Panc1 (cell line): Measurements from ENCODE around the gene CYB5R2. TPM values are rescaled to one million over a fixed set of nuclear protein-coding genes. Genes with fewer than 3 reads are reported as not detected.

Experiments used
- ATAC-seq: fragments of 200-7000 bp; cut with Tn5 transposase; 2 replicates; pipeline ENCODE4 v1.9.1; 2020; ENCODE audit warnings: mild to moderate bottlenecking, moderate library complexity
- BruUV-seq: library from RNA; stranded (reverse); fragments of 400-500 nt; replicated peaks from 2 replicates; lab custom pipeline; 2021; lab: Mats Ljungman, UMichigan
- CTCF ChIA-PET: fragments of 300-600 bp; sonication (Branson Sonifier 250); formaldehyde crosslinking; loops from one replicate; lab custom pipeline; 2022; ENCODE audit warnings: antibody characterized with exemption; lab: Charles Lee
- POLR2A ChIA-PET: fragments of 300-600 bp; sonication (Branson Sonifier 250); formaldehyde crosslinking; loops from one replicate; lab custom pipeline; 2022; ENCODE audit warnings: antibody characterized with exemption; lab: Charles Lee
- DNase-seq: peaks from one replicate; pipeline ENCODE4 v3.0.0-alpha.2; 2010; ENCODE audit warnings: low read depth, low spot score
- H3K27ac ChIP-seq: 2 replicates; pipeline ENCODE4 v1.5.1; 2011; ENCODE audit warnings: mild to moderate bottlenecking, low read length, inconsistent platforms
- H3K27me3 ChIP-seq: fragments of 200-500 bp; sonication (Bioruptor generic); 2 replicates; pipeline ENCODE4 v1.6.0; 2014; ENCODE audit warnings: low read length, inconsistent platforms; ENCODE audit not compliant: control insufficient read depth, insufficient read depth
- H3K36me3 ChIP-seq: fragments of 200-500 bp; sonication (Bioruptor generic); 2 replicates; pipeline ENCODE4 v1.5.1; 2014; ENCODE audit warnings: inconsistent platforms, mild to moderate bottlenecking, low read length, moderate library complexity; ENCODE audit not compliant: control insufficient read depth, insufficient read depth
- H3K4me1 ChIP-seq: 2 replicates; pipeline ENCODE4 v1.5.1; 2011; ENCODE audit warnings: inconsistent platforms, mild to moderate bottlenecking, low read length, moderate library complexity; ENCODE audit not compliant: control insufficient read depth, insufficient read depth
- H3K4me3 ChIP-seq, 2 experiments: 2 replicates each; pipeline ENCODE4 v1.5.1; 2011 to 2012; ENCODE audit warnings: low read depth in 2 of 2, low read length in 2 of 2, mild to moderate bottlenecking in 2 of 2, inconsistent platforms in 1 of 2, moderate library complexity in 1 of 2
- H3K9me3 ChIP-seq: fragments of 200-500 bp; sonication (Bioruptor generic); 2 replicates; pipeline ENCODE4 v1.5.1; 2014; ENCODE audit warnings: low read depth, mild to moderate bottlenecking, inconsistent platforms, low read length, moderate library complexity; ENCODE audit not compliant: control insufficient read depth, insufficient read depth
- POLR2AphosphoS5 ChIP-seq: IDR thresholded peaks from 2 replicates; pipeline ENCODE4 v1.6.1; 2012; ENCODE audit warnings: mild to moderate bottlenecking, low read depth, low read length, moderate library complexity
- SIN3A ChIP-seq: IDR thresholded peaks from 2 replicates; pipeline ENCODE4 v1.6.1; 2012; ENCODE audit warnings: low read depth, mild to moderate bottlenecking, low read length, moderate library complexity, borderline replicate concordance; ENCODE audit not compliant: insufficient read depth
- TCF7L2 ChIP-seq: IDR thresholded peaks from 2 replicates; pipeline ENCODE4 v1.6.1; 2011; ENCODE audit warnings: mild to moderate bottlenecking, low read depth, low read length, inconsistent platforms
- in situ Hi-C: cut with HindIII; loops from 2 replicates; pipeline ENCODE4 v1.10.0; 2016; ENCODE audit warnings: low sequenced_read_pairs, low pct_unique_long_range_greater_than_20kb
- intact Hi-C: fragments of 100-400 bp; cut with micrococcal nuclease; formaldehyde crosslinking; loops from one replicate; pipeline ENCODE4 v1.10.0; 2022; ENCODE audit not compliant: unreplicated experiment
- total RNA-seq: library from RNA; stranded (reverse); gene quantifications from one replicate; pipeline ENCODE4 v1.2.1, GENCODE V29; 2021; ENCODE audit not compliant: unreplicated experiment
- TF ChIP-seq, protein P1 (sequence below): fragments of 450-650 bp; IDR thresholded peaks from 2 replicates; pipeline ENCODE4 v1.5.1; 2017; ENCODE audit warnings: mild to moderate bottlenecking
- TF ChIP-seq, protein P2 (sequence below), 2 experiments: IDR thresholded peaks; 2 replicates each; pipeline ENCODE4 v1.6.1; 2011 to 2012; ENCODE audit warnings: low read depth in 2 of 2, control low read depth in 1 of 2, low read length in 1 of 2, mild to moderate bottlenecking in 1 of 2, moderate library complexity in 1 of 2; ENCODE audit not compliant: insufficient read depth in 1 of 2

The CYB5R2 gene
- total RNA-seq, 1 experiment from 2014 or later: 46.3 TPM

DNA sequence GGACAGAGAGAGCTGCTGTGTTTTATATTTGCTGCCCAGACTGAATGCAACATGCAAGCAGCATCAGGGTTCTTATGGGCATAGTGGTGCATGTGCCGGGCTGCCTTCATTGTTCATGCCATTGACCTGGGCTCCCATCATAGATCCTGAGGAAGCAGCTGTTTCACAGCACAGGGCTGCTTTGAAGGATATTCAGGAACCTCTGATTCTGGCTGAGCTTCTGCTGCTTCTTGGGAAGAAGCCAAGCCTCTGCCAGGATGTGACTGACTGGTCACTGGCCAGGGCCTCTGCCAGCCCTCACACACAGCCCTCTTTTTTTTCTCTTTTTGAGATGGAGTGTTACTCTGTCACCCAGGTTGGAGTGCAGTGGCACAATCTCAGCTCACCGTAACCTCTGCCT is 43.3 kb downstream of the CYB5R2 start:
- POLR2A ChIA-PET: no interaction called here
- Histone ChIP-seq H3K27me3 (no peaks in the 10 kb centered on the region), H3K4me3 (no peak overlapping the region), H3K9me3 (no peaks in the 10 kb centered on the region), H3K4me1 (no peaks in the 10 kb centered on the region), H3K36me3 (no peaks in the 10 kb centered on the region), H3K27ac (no peak overlapping the region)
- ATAC-seq (no peak), DNase-seq (no peak)
- TF ChIP-seq, protein P1, sequence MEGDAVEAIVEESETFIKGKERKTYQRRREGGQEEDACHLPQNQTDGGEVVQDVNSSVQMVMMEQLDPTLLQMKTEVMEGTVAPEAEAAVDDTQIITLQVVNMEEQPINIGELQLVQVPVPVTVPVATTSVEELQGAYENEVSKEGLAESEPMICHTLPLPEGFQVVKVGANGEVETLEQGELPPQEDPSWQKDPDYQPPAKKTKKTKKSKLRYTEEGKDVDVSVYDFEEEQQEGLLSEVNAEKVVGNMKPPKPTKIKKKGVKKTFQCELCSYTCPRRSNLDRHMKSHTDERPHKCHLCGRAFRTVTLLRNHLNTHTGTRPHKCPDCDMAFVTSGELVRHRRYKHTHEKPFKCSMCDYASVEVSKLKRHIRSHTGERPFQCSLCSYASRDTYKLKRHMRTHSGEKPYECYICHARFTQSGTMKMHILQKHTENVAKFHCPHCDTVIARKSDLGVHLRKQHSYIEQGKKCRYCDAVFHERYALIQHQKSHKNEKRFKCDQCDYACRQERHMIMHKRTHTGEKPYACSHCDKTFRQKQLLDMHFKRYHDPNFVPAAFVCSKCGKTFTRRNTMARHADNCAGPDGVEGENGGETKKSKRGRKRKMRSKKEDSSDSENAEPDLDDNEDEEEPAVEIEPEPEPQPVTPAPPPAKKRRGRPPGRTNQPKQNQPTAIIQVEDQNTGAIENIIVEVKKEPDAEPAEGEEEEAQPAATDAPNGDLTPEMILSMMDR: no peak
- TF ChIP-seq, protein P2, sequence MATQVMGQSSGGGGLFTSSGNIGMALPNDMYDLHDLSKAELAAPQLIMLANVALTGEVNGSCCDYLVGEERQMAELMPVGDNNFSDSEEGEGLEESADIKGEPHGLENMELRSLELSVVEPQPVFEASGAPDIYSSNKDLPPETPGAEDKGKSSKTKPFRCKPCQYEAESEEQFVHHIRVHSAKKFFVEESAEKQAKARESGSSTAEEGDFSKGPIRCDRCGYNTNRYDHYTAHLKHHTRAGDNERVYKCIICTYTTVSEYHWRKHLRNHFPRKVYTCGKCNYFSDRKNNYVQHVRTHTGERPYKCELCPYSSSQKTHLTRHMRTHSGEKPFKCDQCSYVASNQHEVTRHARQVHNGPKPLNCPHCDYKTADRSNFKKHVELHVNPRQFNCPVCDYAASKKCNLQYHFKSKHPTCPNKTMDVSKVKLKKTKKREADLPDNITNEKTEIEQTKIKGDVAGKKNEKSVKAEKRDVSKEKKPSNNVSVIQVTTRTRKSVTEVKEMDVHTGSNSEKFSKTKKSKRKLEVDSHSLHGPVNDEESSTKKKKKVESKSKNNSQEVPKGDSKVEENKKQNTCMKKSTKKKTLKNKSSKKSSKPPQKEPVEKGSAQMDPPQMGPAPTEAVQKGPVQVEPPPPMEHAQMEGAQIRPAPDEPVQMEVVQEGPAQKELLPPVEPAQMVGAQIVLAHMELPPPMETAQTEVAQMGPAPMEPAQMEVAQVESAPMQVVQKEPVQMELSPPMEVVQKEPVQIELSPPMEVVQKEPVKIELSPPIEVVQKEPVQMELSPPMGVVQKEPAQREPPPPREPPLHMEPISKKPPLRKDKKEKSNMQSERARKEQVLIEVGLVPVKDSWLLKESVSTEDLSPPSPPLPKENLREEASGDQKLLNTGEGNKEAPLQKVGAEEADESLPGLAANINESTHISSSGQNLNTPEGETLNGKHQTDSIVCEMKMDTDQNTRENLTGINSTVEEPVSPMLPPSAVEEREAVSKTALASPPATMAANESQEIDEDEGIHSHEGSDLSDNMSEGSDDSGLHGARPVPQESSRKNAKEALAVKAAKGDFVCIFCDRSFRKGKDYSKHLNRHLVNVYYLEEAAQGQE (IDR thresholded peaks at IDR 0.05; ENCODE audit: insufficient read depth in 1 of 2, low read depth in 2 of 2, low read length in 1 of 2): no peak
- TF ChIP-seq SIN3A (no peak), POLR2AphosphoS5 (no peak), TCF7L2 (no peak)
- CTCF ChIA-PET: no interaction called here
- BruUV-seq: no TSS peak
- intact Hi-C loops: no loop called here
- in situ Hi-C loops: no loop called here

DNA sequence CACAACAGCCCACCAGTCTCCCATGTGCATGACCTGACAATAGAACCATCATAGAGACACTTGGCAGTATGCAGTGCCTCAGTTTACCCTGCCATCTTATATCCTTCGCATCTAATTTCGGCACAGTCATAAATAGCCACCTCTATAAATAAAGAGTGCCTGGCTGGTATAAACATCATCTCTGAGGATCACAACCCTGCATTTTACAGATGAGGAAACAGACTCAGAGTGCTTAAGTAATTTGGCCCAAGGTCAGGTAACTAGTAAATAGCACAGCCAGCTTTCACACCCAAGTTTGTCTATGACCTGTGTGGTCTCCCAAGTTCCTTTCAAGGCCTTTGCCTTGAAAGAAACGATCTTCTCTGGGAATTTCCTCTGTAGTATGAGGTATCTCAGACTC is 44.6 kb downstream of the CYB5R2 start:
- no peak for TF ChIP-seq SIN3A
- TF ChIP-seq, protein P1: no peak
- DNase-seq (no peak), ATAC-seq (no peak)
- ChIA-PET CTCF (no interaction called here), POLR2A (no interaction called here)
- H3K4me3 ChIP-seq: no peak overlapping the region
- H3K36me3 ChIP-seq: no peaks in the 10 kb centered on the region
- in situ Hi-C loops: no loop called here
- H3K27ac ChIP-seq: no peak overlapping the region
- no TSS peak for BruUV-seq
- intact Hi-C loops: no loop called here
- no peaks in the 10 kb centered on the region for H3K9me3 ChIP-seq
- H3K4me1 ChIP-seq: no peaks in the 10 kb centered on the region
- H3K27me3 ChIP-seq: no peaks in the 10 kb centered on the region
